ENCODE data around the gene BCL2L11.

The BCL2L11 gene

GRCh38 chr2:111119822-111120252 is 877 bp upstream of the BCL2L11 start:
- Mint-ChIP-seq H3K36me3 (ENCODE audit: low read depth) (peaks cover 15% of the 10 kb centered on the region), H3K4me3 (peak overlapping the region; percentile 83 to 90 (median 85)), H3K4me1 (peaks cover 35% of the 10 kb centered on the region), H3K27ac (no peak overlapping the region), H3K9me3 (no peaks in the 10 kb centered on the region), H3K27me3 (ENCODE audit: low read depth) (peaks cover 50% of the 10 kb centered on the region)
- TF ChIP-seq CTCF (IDR thresholded peaks at IDR 0.05; ENCODE audit: unreplicated experiment in 3 of 3): no peak

GRCh38 chr2:111121028-111121827 is 514 bp downstream of the BCL2L11 start:
- Mint-ChIP-seq H3K9me3 (no peaks in the 10 kb centered on the region), H3K36me3 (ENCODE audit: low read depth) (peaks cover 29% of the 10 kb centered on the region), H3K27ac (peak overlapping the region; percentile 61 to 88 (median 70)), H3K27me3 (ENCODE audit: low read depth) (peaks cover 44% of the 10 kb centered on the region), H3K4me1 (peaks cover 43% of the 10 kb centered on the region), H3K4me3 (peak overlapping the region; percentile 95 to 97 (median 96))
- TF ChIP-seq CTCF (IDR thresholded peaks at IDR 0.05; ENCODE audit: unreplicated experiment in 3 of 3): no peak

GRCh38 chr2:111121828-111122630 is 1.3 kb downstream of the BCL2L11 start:
- H3K4me3 Mint-ChIP-seq: peak overlapping the region; percentile 95 to 97 (median 96)
- H3K27ac Mint-ChIP-seq: peak overlapping the region in 2 of 3 experiments; percentile 48 to 88
- peaks cover 36% of the 10 kb centered on the region for H3K27me3 Mint-ChIP-seq (ENCODE audit: low read depth)
- H3K9me3 Mint-ChIP-seq: no peaks in the 10 kb centered on the region
- peaks cover 37% of the 10 kb centered on the region for H3K36me3 Mint-ChIP-seq (ENCODE audit: low read depth)
- peaks cover 43% of the 10 kb centered on the region for H3K4me1 Mint-ChIP-seq
- TF ChIP-seq CTCF (IDR thresholded peaks at IDR 0.05; ENCODE audit: unreplicated experiment in 3 of 3): no peak

GRCh38 chr2:111122631-111123421 is 2.1 kb downstream of the BCL2L11 start:
- H3K9me3 Mint-ChIP-seq: no peaks in the 10 kb centered on the region

More at GRCh38 chr2:111122631-111123421, 2.1 kb downstream of the BCL2L11 start:
- H3K27ac Mint-ChIP-seq: peak overlapping the region; percentile 78 to 95 (median 93)
- peaks cover 28% of the 10 kb centered on the region for H3K27me3 Mint-ChIP-seq (ENCODE audit: low read depth)
- no peak for TF ChIP-seq CTCF (IDR thresholded peaks at IDR 0.05; ENCODE audit: unreplicated experiment in 3 of 3)
- H3K4me1 Mint-ChIP-seq: peaks cover 43% of the 10 kb centered on the region
- peak overlapping the region; percentile 96 to 97 (median 97) for H3K4me3 Mint-ChIP-seq
- H3K36me3 Mint-ChIP-seq (ENCODE audit: low read depth): peaks cover 45% of the 10 kb centered on the region

All from nephron (organoid).